BJ (cell line): ENCODE results near the gene CALHM2. TPM values are rescaled to one million over a fixed set of nuclear protein-coding genes. Genes with fewer than 3 reads are reported as not detected.

ENCODE experiments used
- CTCF ChIA-PET: fragments of 350-600 bp; formaldehyde crosslinking; extraction: SDS; loops from one replicate; lab custom pipeline; 2021; ENCODE audit warnings: antibody characterized with exemption, inconsistent platforms; lab: Yijun Ruan, JAX
- POLR2A ChIA-PET: fragments of 300-600 bp; sonication (Branson Sonifier 250); formaldehyde crosslinking; extraction: SDS; loops from one replicate; lab custom pipeline; 2021; ENCODE audit warnings: antibody characterized with exemption; lab: Charles Lee
- DNase-seq: peaks from one replicate; pipeline ENCODE4 v3.0.0-alpha.2; 2011; ENCODE audit warnings: low read depth
- H3K27me3 ChIP-seq: 2 replicates; pipeline ENCODE4 v1.6.0; 2011; ENCODE audit warnings: low read length; ENCODE audit not compliant: control insufficient read depth, insufficient read depth
- H3K36me3 ChIP-seq: 2 replicates; pipeline ENCODE4 v1.5.1; 2011; ENCODE audit warnings: low read length; ENCODE audit not compliant: control insufficient read depth, insufficient read depth
- H3K4me3 ChIP-seq: 2 replicates; pipeline ENCODE4 v1.5.1; 2011; ENCODE audit warnings: low read depth, mild to moderate bottlenecking, control low read depth, low read length
- polyA plus RNA-seq: library from polyadenylated mRNA; depleted of rRNA; stranded (reverse); fragments of >200 nt; gene quantifications from 2 replicates; pipeline ENCODE4 v1.2.3, GENCODE V29; 2011
- TF ChIP-seq, protein P1 (sequence below): IDR thresholded peaks from 2 replicates; pipeline ENCODE4 v1.5.1; 2011; ENCODE audit warnings: low read depth, mild to moderate bottlenecking, control low read depth, inconsistent platforms, low read length, moderate library complexity; ENCODE audit not compliant: insufficient read depth

Gene CALHM2
- polyA plus RNA-seq, 1 experiment = 80.1 TPM

DNA sequence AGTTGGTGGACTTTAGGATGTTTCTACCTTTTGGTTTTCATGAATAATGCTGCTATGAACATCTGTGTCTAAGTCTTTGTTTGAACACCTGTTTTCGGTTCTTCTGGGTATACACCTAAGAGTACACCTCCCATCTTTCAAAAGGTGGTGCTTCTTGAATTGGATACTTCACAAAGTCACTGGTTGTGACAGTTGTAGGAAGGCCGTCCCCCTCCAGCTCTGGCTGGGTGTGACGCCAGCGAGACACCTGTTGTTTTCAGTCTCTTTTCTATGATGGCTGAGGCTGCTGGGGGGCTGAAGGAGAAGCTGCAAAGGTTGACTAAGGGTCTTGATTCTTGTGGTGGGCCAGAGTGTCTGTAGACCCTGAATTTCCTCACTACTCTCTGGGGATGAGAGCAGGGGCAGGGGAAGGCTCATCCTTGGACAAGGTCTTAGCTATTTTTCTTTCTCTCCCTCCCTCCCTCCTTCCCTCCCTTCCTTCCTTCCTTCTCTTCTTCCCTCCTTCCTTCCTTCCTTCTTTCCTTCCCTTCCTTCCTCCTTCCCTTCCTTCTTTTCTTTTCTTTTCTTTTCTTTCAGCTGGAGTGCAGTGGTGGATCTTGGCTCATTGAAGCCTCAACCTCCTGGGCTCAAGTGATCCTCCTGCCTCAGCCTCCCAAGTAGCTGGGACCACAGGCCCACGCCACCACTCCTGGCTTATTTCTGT, 46.9 kb upstream of the CALHM2 start:
- ChIA-PET CTCF (interaction anchor here (0.6 kb wide), 2 partner anchors 14 to 309 kb away, joined by 3 read pairs; no protein-coding TSS in a partner anchor), POLR2A (no interaction called here)
- peaks cover 50% of the 10 kb centered on the region for H3K27me3 ChIP-seq
- H3K36me3 ChIP-seq = no peaks in the 10 kb centered on the region
- DNase-seq = no peak
- H3K4me3 ChIP-seq = no peak overlapping the region
- TF ChIP-seq, protein P1, sequence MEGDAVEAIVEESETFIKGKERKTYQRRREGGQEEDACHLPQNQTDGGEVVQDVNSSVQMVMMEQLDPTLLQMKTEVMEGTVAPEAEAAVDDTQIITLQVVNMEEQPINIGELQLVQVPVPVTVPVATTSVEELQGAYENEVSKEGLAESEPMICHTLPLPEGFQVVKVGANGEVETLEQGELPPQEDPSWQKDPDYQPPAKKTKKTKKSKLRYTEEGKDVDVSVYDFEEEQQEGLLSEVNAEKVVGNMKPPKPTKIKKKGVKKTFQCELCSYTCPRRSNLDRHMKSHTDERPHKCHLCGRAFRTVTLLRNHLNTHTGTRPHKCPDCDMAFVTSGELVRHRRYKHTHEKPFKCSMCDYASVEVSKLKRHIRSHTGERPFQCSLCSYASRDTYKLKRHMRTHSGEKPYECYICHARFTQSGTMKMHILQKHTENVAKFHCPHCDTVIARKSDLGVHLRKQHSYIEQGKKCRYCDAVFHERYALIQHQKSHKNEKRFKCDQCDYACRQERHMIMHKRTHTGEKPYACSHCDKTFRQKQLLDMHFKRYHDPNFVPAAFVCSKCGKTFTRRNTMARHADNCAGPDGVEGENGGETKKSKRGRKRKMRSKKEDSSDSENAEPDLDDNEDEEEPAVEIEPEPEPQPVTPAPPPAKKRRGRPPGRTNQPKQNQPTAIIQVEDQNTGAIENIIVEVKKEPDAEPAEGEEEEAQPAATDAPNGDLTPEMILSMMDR = no peak

DNA sequence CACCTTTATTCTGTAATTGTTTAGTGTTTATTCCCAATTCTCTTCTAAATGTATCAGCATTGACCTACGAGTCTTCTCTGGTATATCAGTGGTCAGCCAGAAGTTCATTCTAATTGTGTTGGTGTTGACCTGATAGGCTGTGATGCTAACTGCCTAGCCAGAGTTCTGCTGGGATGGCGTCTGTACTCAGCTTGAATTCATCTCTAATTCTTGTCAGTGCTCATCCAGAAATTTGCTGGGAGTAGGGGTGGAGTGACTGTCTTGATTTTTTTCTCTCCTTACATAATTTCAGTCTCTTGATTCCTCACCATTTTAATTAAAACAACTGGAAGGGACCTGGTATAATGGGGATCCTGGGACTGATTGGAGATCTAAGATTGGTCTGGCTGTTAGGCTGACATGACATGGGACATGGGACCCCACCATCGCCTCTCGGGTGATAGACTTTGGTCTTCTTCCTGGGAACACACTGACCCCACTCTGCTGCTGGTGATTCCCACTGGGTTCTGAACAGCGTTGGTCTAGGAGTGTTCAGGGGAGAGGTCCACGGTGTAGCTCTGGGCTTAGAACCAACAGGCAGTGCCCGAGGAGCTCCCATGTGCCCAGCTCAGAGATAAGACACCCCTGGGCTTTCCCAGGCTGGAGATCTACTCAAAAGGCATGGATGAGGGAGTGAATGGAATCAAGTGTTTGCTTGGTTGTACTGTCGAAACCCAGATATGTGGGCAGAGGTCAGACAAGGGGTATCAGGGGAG, 45.2 kb upstream of the CALHM2 start:
- H3K27me3 ChIP-seq = peaks cover 44% of the 10 kb centered on the region
- no peak overlapping the region for H3K4me3 ChIP-seq
- DNase-seq = no peak
- no peaks in the 10 kb centered on the region for H3K36me3 ChIP-seq
- CTCF ChIA-PET = interaction anchor here (1.0 to 1.7 kb wide), 2 partner anchors 15 to 32 kb away, joined by 3 to 4 read pairs; no protein-coding TSS in a partner anchor
- POLR2A ChIA-PET = no interaction called here
- TF ChIP-seq, protein P1 = no peak

DNA sequence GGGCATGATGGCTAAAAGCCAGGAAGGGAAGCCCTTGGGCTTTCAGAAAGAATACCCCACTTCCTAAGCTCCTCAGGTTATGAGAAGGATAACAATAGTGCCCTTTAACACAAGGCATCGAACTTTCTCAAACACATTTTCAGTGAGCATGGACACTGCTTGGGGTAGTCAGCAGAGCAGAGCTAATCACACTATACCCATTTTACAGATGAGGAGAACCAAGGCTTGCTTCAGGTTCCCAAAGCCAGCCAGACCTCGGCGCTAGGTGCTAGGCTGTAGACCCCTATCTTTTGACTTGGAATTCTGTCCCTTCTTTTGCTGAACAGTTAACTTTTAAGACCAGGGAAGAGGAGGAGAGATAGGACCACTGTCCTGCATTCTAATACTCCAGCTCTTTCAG, 43.2 kb upstream of the CALHM2 start:
- no peaks in the 10 kb centered on the region for H3K36me3 ChIP-seq
- DNase-seq = no peak
- CTCF ChIA-PET = interaction anchor here (1.7 to 3.5 kb wide), 2 partner anchors 10 to 17 kb away, joined by 4 to 11 read pairs; no protein-coding TSS in a partner anchor
- TF ChIP-seq, protein P1 = no peak
- POLR2A ChIA-PET = no interaction called here
- peaks cover 34% of the 10 kb centered on the region for H3K27me3 ChIP-seq
- H3K4me3 ChIP-seq = no peak overlapping the region

DNA sequence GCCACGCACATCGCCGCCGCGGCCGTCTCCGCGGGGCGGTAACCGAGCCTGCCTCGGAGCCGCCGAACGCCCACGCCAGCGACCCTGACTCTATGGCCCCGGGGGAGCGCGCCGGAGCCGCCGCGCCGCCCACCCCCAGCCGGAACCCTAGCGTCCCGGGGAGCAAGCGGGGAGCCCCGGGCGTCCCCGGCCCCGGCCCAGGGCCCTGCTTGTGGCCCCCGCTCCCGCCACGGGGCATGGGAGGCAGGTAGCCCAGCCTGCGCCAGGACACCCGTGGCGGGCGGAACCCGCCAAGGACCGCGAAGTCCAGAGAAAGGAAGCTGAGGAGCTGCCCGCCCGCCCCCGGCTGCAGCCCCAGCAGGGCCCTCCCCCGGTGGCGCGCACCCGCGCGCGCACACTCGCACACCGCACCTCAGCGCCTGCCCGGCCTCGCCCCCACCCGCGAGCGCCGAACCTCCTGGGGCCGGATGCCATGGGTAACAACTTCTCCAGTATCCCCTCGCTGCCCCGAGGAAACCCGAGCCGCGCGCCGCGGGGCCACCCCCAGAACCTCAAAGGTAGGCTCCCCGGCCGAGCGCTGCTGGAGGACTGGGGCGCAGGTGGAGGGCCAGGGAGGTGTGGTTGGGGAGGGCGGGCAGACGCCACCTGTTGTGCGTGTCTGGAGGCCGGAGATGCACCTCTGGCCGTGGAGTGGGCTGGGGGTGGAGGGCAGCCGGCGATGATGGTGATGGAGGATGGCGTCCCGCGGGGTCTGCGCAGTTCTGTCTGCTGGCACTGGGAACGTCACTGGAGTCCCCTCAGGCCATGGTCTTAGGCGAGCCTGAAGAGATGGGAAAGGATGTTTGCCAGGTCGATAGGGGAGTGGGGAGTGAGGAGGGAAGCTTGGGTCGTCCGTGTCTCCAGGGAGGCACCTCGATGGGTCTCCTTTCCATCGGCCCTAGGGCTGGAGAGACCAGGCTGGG, 42.0 kb upstream of the CALHM2 start:
- peaks cover 25% of the 10 kb centered on the region for H3K27me3 ChIP-seq
- H3K4me3 ChIP-seq = peak overlapping the region; percentile 39
- POLR2A ChIA-PET = interaction anchor here (0.6 kb wide), 2 partner anchors 181 to 392 kb away, joined by 4 to 6 read pairs; no protein-coding TSS in a partner anchor
- CTCF ChIA-PET = interaction anchor here (0.8 to 3.5 kb wide), 7 partner anchors 9 to 70 kb away, joined by 3 to 11 read pairs (median 3); no protein-coding TSS in a partner anchor
- TF ChIP-seq, protein P1 = no peak
- no peaks in the 10 kb centered on the region for H3K36me3 ChIP-seq
- no peak for DNase-seq
